IPS DF 6.9 (cell line): ENCODE results near the gene ZBTB8A.
"Not testable (repeated sequence)": the region's sequence is repeated elsewhere in the genome, so short reads cannot be mapped to it uniquely, and the experiment has no call there.

ENCODE experiments used
- DNase-seq: peaks from one replicate; pipeline ENCODE4 v3.0.0-alpha.2; 2013; ENCODE audit warnings: low read depth, low spot score
- H3K27ac ChIP-seq: one replicate; pipeline ENCODE4 v1.5.1; 2013; ENCODE audit warnings: low read length, control low read depth
- H3K27me3 ChIP-seq: 2 replicates; pipeline ENCODE4 v1.6.1; 2013; ENCODE audit warnings: mild to moderate bottlenecking, low read length; ENCODE audit not compliant: control insufficient read depth, insufficient read depth
- H3K36me3 ChIP-seq: 2 replicates; pipeline ENCODE4 v1.6.1; 2013; ENCODE audit warnings: low read length; ENCODE audit not compliant: control insufficient read depth, insufficient read depth
- H3K4me1 ChIP-seq: 2 replicates; pipeline ENCODE4 v1.6.1; 2013; ENCODE audit warnings: low read length; ENCODE audit not compliant: control insufficient read depth, insufficient read depth
- H3K4me3 ChIP-seq: 2 replicates; pipeline ENCODE4 v1.5.1; 2013; ENCODE audit warnings: mild to moderate bottlenecking, low read length
- H3K9me3 ChIP-seq: 2 replicates; pipeline ENCODE4 v1.6.1; 2013; ENCODE audit warnings: low read length, inconsistent platforms; ENCODE audit not compliant: control insufficient read depth, insufficient read depth
- WGBS: extraction: QIAGEN DNeasy Blood & Tissue Kit; methylation state at CpG from one replicate; pipeline ENCODE4 v1.1.7; 2013; ENCODE audit warnings: mixed read lengths, missing lambda C conversion rate; ENCODE audit not compliant: insufficient read length, insufficient coverage; 5-methylcytosine and 5-hydroxymethylcytosine counted together

ZBTB8A gene

GRCh38 chr1:32536764-32537163, 2.5 kb upstream of the ZBTB8A start:
- H3K9me3 ChIP-seq, result no peaks in the 10 kb centered on the region
- H3K4me3 ChIP-seq, result no peak overlapping the region
- no peak for DNase-seq
- no peaks in the 10 kb centered on the region for H3K4me1 ChIP-seq
- no peak overlapping the region for H3K27ac ChIP-seq
- WGBS, result no CpG with 5 or more reads among the region's 3 CpGs
- no peaks in the 10 kb centered on the region for H3K36me3 ChIP-seq
- no peaks in the 10 kb centered on the region for H3K27me3 ChIP-seq

- no peak overlapping the region for H3K27ac ChIP-seq
- H3K27me3 ChIP-seq, result no peaks in the 10 kb centered on the region
- no peaks in the 10 kb centered on the region for H3K36me3 ChIP-seq
- no CpG with 5 or more reads among the region's 102 CpGs for WGBS
- peak overlapping the region; percentile 41 for H3K4me3 ChIP-seq
- H3K9me3 ChIP-seq, result no peaks in the 10 kb centered on the region
- H3K4me1 ChIP-seq, result no peaks in the 10 kb centered on the region
- no peak for DNase-seq
Measured at GRCh38 chr1:32539584-32540571, 651 bp downstream of the ZBTB8A start.

- no peak for DNase-seq
- Histone ChIP-seq H3K4me1 (no peaks in the 10 kb centered on the region), H3K36me3 (no peaks in the 10 kb centered on the region), H3K27me3 (no peaks in the 10 kb centered on the region), H3K9me3 (no peaks in the 10 kb centered on the region), H3K4me3 (no peak overlapping the region; the same call in 1 of the 2 replicates), H3K27ac (no peak overlapping the region)
- WGBS, result no CpG with 5 or more reads among the region's 3 CpGs
Measured at GRCh38 chr1:32540605-32541004, 1.4 kb downstream of the ZBTB8A start.

- H3K27me3 ChIP-seq, result no peaks in the 10 kb centered on the region
- WGBS, result no CpG with 5 or more reads among the region's 2 CpGs
- DNase-seq, result no peak
- no peak overlapping the region for H3K4me3 ChIP-seq
- H3K36me3 ChIP-seq, result no peaks in the 10 kb centered on the region
- no peaks in the 10 kb centered on the region for H3K4me1 ChIP-seq
- H3K9me3 ChIP-seq, result no peaks in the 10 kb centered on the region
- H3K27ac ChIP-seq, result no peak overlapping the region
Measured at GRCh38 chr1:32541064-32541566, 1.9 kb downstream of the ZBTB8A start.

GRCh38 chr1:32546611-32547010, 7.4 kb downstream of the ZBTB8A start:
- Histone ChIP-seq H3K4me1 (no peaks in the 10 kb centered on the region), H3K9me3 (no peaks in the 10 kb centered on the region), H3K4me3 (no peak overlapping the region), H3K27ac (no peak overlapping the region), H3K27me3 (no peaks in the 10 kb centered on the region), H3K36me3 (no peaks in the 10 kb centered on the region)
- DNase-seq, result no peak
- no CpG with 5 or more reads among the region's 4 CpGs for WGBS

- Histone ChIP-seq H3K27ac (no peak overlapping the region), H3K9me3 (no peaks in the 10 kb centered on the region), H3K27me3 (no peaks in the 10 kb centered on the region), H3K4me1 (no peaks in the 10 kb centered on the region), H3K4me3 (no peak overlapping the region), H3K36me3 (no peaks in the 10 kb centered on the region)
- WGBS, result no CpG with 5 or more reads among the region's 3 CpGs
- DNase-seq, result no peak
Measured at GRCh38 chr1:32549616-32550015, 10.4 kb downstream of the ZBTB8A start.

- WGBS, result 100% methylated on average over 1 of the region's 3 CpGs
- H3K27ac ChIP-seq, result no peak overlapping the region
Measured at GRCh38 chr1:32554288-32554687, 15.1 kb downstream of the ZBTB8A start.

GRCh38 chr1:32557035-32557434, 17.8 kb downstream of the ZBTB8A start:
- DNase-seq, H3K9me3 ChIP-seq, H3K36me3 ChIP-seq, H3K27me3 ChIP-seq, H3K4me1 ChIP-seq, H3K27ac ChIP-seq, H3K4me3 ChIP-seq: not testable (repeated sequence)
- WGBS, result no CpG with 5 or more reads among the region's 5 CpGs

More at GRCh38 chr1:32554288-32554687, 15.1 kb downstream of the ZBTB8A start:
- no peaks in the 10 kb centered on the region; the same call in 1 of the 2 replicates for H3K36me3 ChIP-seq
- H3K27me3 ChIP-seq, result no peaks in the 10 kb centered on the region
- H3K4me1 ChIP-seq, result no peaks in the 10 kb centered on the region
- no peaks in the 10 kb centered on the region for H3K9me3 ChIP-seq
- DNase-seq, result no peak
- H3K4me3 ChIP-seq, result no peak overlapping the region

GRCh38 chr1:32557812-32558211, 18.6 kb downstream of the ZBTB8A start:
- no peaks in the 10 kb centered on the region for H3K27me3 ChIP-seq
- no peaks in the 10 kb centered on the region for H3K4me1 ChIP-seq
- WGBS, result no CpG with 5 or more reads among the region's 1 CpG
- no peak overlapping the region for H3K4me3 ChIP-seq
- no peak for DNase-seq
- no peak overlapping the region for H3K27ac ChIP-seq
- no peaks in the 10 kb centered on the region; the same call in 1 of the 2 replicates for H3K36me3 ChIP-seq
- H3K9me3 ChIP-seq, result no peaks in the 10 kb centered on the region

- no peak for DNase-seq
- Histone ChIP-seq H3K27me3 (no peaks in the 10 kb centered on the region), H3K36me3 (no peaks in the 10 kb centered on the region), H3K9me3 (no peaks in the 10 kb centered on the region), H3K4me1 (no peaks in the 10 kb centered on the region), H3K4me3 (no peak overlapping the region), H3K27ac (no peak overlapping the region)
- WGBS, result no CpG with 5 or more reads among the region's 2 CpGs
Measured at GRCh38 chr1:32568929-32569328, 29.7 kb downstream of the ZBTB8A start.
